Measurements from ENCODE around the gene GARS1. TPM values are rescaled to one million over a fixed set of nuclear protein-coding genes. Genes with fewer than 3 reads are reported as not detected.
"Not testable (repeated sequence)": the region's sequence is repeated elsewhere in the genome, so short reads cannot be mapped to it uniquely, and the experiment has no call there.

Gene GARS1
- total RNA-seq, 1 experiment from 2014 or later: 139 TPM

- Histone ChIP-seq H3K36me3 (no peaks in the 10 kb centered on the region), H3K4me1 (no peaks in the 10 kb centered on the region), H3K9me3 (replicated peaks) (no peaks in the 10 kb centered on the region), H3K27me3 (no peaks in the 10 kb centered on the region), H3K27ac (no peak overlapping the region), H3K4me3 (no peak overlapping the region)
- DNase-seq: peak in 1 of 2 experiments; percentile 23
Measured at GRCh38 chr7:30562498-30562897, 32.2 kb upstream of the GARS1 start.

DNA sequence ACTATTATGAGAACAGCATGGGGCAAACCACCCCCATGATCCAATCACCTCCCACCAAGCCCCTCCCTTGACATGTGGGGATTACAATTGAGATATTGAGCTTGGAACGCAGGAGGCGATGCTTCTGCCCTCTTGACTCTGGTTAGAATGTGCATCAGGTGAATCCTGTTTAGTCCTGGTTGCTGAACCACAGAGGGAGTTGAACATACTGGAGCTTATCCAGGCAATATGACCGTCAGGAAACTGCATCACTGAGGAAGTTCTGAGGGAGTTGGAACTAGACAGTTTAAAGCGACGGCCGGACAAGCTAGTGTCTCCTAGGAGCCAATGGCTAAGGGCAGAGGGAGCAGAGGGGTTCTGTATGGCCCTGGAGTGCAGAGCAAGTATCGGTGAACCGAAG is 31.8 kb upstream of the GARS1 start:
- H3K36me3 ChIP-seq: no peaks in the 10 kb centered on the region
- DNase-seq: no peak
- H3K4me1 ChIP-seq: no peaks in the 10 kb centered on the region
- H3K27ac ChIP-seq: no peak overlapping the region
- no peak overlapping the region for H3K4me3 ChIP-seq
- no peaks in the 10 kb centered on the region for H3K27me3 ChIP-seq
- no peaks in the 10 kb centered on the region for H3K9me3 ChIP-seq (replicated peaks)

GRCh38 chr7:30563326-30563942 is 31.2 kb upstream of the GARS1 start:
- no peak overlapping the region for H3K4me3 ChIP-seq
- no peaks in the 10 kb centered on the region for H3K27me3 ChIP-seq
- H3K36me3 ChIP-seq: no peaks in the 10 kb centered on the region
- H3K27ac ChIP-seq: no peak overlapping the region
- no peaks in the 10 kb centered on the region for H3K9me3 ChIP-seq (replicated peaks)
- H3K4me1 ChIP-seq: no peaks in the 10 kb centered on the region
- DNase-seq: no peak

DNA sequence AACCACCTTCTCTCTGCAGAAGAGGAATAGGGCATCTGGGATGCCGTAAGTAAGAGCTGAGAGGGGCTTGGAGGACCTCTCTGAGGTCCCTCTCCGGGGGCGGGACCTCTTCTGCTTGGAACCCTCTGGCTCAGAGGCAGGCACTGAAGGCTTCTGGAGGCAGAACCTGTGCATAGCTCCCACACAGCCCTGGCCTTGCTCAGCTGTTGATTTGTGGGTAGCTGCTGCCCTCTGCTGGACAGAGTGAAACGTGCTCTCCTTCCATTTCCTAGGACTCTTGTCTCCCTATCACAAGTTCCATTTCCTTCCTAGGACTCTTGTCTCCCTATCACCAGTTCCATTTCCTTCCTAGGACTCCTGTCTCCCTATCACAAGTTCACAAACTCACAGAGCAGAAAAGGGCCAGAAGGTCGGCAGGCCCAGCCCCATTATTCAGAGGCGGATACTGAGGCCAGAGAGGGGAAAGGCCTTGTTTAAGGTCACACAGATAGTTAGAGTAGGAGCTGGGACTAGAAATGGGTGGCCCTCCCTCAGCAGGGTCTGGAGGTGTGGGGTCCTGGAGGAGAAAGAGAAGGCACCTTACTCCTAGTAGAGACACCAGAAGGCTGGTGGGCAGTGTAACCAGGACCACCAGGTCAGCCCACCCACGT is 30.3 kb upstream of the GARS1 start:
- Histone ChIP-seq H3K4me3 (no peak overlapping the region), H3K36me3 (no peaks in the 10 kb centered on the region; the same call in 1 of the 2 replicates), H3K4me1 (no peaks in the 10 kb centered on the region), H3K9me3 (replicated peaks) (no peaks in the 10 kb centered on the region), H3K27me3 (no peaks in the 10 kb centered on the region), H3K27ac (no peak overlapping the region)
- peak; percentile 79 to 96 for DNase-seq

DNA sequence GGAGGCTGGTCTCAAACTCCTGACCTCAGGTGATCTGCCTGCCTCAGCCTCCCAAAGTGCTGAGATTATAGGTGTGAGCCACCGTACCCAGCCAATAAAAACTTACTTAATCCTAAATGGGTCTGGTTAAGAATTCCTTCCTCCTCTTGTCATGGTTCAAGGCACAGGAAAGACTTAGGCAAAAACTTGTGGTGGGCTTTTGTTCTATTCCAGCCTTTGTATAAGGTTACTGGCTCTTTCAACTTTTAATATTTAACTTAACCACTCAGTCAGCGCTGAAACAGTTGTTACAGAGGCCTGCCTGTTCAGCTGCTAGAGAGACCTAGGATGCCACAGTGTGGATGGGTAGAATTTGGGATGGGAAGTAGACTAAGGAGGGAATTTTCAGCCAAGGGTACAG is 28.1 kb upstream of the GARS1 start:
- no peak for DNase-seq
- Histone ChIP-seq H3K36me3 (peaks cover 5% of the 10 kb centered on the region; the same call in 1 of the 2 replicates), H3K27me3 (no peaks in the 10 kb centered on the region), H3K9me3 (replicated peaks) (no peaks in the 10 kb centered on the region), H3K27ac (no peak overlapping the region), H3K4me1 (no peaks in the 10 kb centered on the region), H3K4me3 (no peak overlapping the region)

- Histone ChIP-seq H3K27ac (no peak overlapping the region), H3K9me3 (replicated peaks) (no peaks in the 10 kb centered on the region), H3K4me3 (no peak overlapping the region), H3K4me1 (no peaks in the 10 kb centered on the region), H3K36me3 (peaks cover 5% of the 10 kb centered on the region; the same call in 1 of the 2 replicates), H3K27me3 (no peaks in the 10 kb centered on the region)
- no peak for DNase-seq
Measured at GRCh38 chr7:30567081-30567480, 27.6 kb upstream of the GARS1 start.

DNA sequence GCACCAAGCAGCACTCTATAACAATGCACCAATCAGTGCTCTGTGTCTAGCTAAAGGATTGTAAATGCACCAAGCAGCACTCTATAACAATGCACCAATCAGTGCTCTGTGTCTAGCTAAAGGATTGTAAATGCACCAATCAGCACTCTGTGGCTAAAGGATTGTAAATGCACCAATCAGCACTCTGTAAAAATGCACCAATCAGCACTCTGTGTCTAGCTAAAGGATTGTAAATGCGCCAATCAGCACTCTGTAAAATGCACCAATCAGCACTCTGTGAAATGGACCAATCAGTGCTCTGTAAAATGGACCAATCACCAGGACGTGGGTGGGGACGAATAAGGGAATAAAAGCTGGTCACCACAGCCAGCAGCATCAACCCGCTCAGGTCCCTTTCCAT is 24.4 kb upstream of the GARS1 start:
- not testable (repeated sequence) for H3K4me1 ChIP-seq, H3K27me3 ChIP-seq
- H3K36me3 ChIP-seq: peaks cover 20% of the 10 kb centered on the region

GRCh38 chr7:30572212-30572841 is 22.4 kb upstream of the GARS1 start:
- Histone ChIP-seq H3K9me3 (replicated peaks) (peaks cover 29% of the 10 kb centered on the region), H3K4me3 (no peak overlapping the region), H3K4me1 (no peaks in the 10 kb centered on the region), H3K27me3 (no peaks in the 10 kb centered on the region), H3K36me3 (peaks cover 30% of the 10 kb centered on the region), H3K27ac (no peak overlapping the region)
- DNase-seq: no peak

More for the DNA sequence above, 24.4 kb upstream of the GARS1 start:
- DNase-seq; H3K9me3 ChIP-seq (replicated peaks); H3K27ac ChIP-seq; H3K4me3 ChIP-seq: not testable (repeated sequence)

GRCh38 chr7:30575910-30576309 is 18.8 kb upstream of the GARS1 start:
- H3K27ac ChIP-seq: no peak overlapping the region
- peaks cover 46% of the 10 kb centered on the region for H3K36me3 ChIP-seq
- DNase-seq: peak in 1 of 2 experiments; percentile 17
- H3K4me1 ChIP-seq: no peaks in the 10 kb centered on the region
- no peak overlapping the region for H3K4me3 ChIP-seq
- no peaks in the 10 kb centered on the region for H3K27me3 ChIP-seq
- H3K9me3 ChIP-seq (replicated peaks): peaks cover 33% of the 10 kb centered on the region

GRCh38 chr7:30583181-30583580 is 11.5 kb upstream of the GARS1 start:
- Histone ChIP-seq H3K36me3 (peaks cover 27% of the 10 kb centered on the region), H3K27me3 (no peaks in the 10 kb centered on the region)

GRCh38 chr7:30584415-30584814 is 10.3 kb upstream of the GARS1 start:
- H3K4me3 ChIP-seq: no peak overlapping the region
- no peak for DNase-seq
- H3K27ac ChIP-seq: no peak overlapping the region
- H3K27me3 ChIP-seq: no peaks in the 10 kb centered on the region
- H3K36me3 ChIP-seq: peaks cover 18% of the 10 kb centered on the region
- no peaks in the 10 kb centered on the region for H3K4me1 ChIP-seq
- H3K9me3 ChIP-seq (replicated peaks): 0 out of 2 replicates have a peak, but pooled peaks cover 7% of the 10 kb centered on the region

More at GRCh38 chr7:30583181-30583580, 11.5 kb upstream of the GARS1 start:
- H3K4me3 ChIP-seq: no peak overlapping the region
- H3K9me3 ChIP-seq (replicated peaks): 0 out of 2 replicates have a peak, but pooled peaks cover 7% of the 10 kb centered on the region
- H3K4me1 ChIP-seq: no peaks in the 10 kb centered on the region
- no peak overlapping the region for H3K27ac ChIP-seq
- no peak for DNase-seq

GRCh38 chr7:30584965-30585364 is 9.7 kb upstream of the GARS1 start:
- H3K4me3 ChIP-seq: no peak overlapping the region
- H3K4me1 ChIP-seq: no peaks in the 10 kb centered on the region
- no peak for DNase-seq
- 0 out of 2 replicates have a peak, but pooled peaks cover 7% of the 10 kb centered on the region for H3K9me3 ChIP-seq (replicated peaks)
- peaks cover 18% of the 10 kb centered on the region for H3K36me3 ChIP-seq
- H3K27ac ChIP-seq: no peak overlapping the region
- H3K27me3 ChIP-seq: no peaks in the 10 kb centered on the region

DNA sequence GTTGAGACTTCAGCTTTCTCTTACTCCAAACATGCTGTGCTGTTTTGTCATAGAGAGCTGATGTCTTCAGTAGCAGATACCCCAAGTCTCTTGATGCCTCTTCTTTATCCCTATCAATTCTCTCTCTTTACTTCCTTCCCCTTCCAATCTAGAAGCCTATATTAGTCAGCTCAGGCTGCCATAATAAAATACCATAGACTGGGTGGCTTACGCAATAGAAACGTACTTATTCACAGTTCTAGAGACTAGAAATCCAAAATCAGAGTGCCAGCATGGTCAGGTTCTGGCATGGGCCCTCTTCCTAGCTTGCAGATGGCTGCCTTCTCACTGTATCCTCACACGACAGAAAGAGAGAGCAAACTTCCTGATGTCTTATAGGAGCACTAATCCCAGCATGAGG is 9.0 kb upstream of the GARS1 start:
- H3K27ac ChIP-seq: no peak overlapping the region
- DNase-seq: no peak
- H3K4me3 ChIP-seq: no peak overlapping the region
- H3K27me3 ChIP-seq: no peaks in the 10 kb centered on the region
- H3K9me3 ChIP-seq (replicated peaks): 0 out of 2 replicates have a peak, but pooled peaks cover 7% of the 10 kb centered on the region
- H3K4me1 ChIP-seq: no peaks in the 10 kb centered on the region
- peaks cover 15% of the 10 kb centered on the region for H3K36me3 ChIP-seq

DNA sequence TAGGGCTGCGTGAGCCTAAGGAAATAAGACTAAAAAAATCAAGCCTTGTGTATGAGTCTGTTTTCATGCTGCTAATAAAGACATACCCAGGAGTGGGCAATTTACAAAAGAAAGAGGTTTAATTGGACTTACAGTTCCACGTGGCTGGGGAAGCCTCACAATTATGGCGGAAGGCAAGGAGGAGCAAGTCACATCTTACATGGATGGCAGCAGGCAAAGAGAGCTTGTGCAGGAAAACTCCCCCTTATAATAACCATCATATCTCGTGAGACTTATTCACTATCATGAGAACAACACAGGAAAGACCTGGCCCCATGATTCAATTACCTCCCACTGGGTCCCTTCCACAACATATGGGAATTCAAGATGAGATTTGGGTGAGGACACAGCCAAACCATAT is 7.1 kb upstream of the GARS1 start:
- not testable (repeated sequence) for DNase-seq; H3K4me3 ChIP-seq; H3K36me3 ChIP-seq; H3K27me3 ChIP-seq; H3K27ac ChIP-seq; H3K4me1 ChIP-seq; H3K9me3 ChIP-seq (replicated peaks)

- no peaks in the 10 kb centered on the region for H3K4me1 ChIP-seq
- H3K27me3 ChIP-seq: no peaks in the 10 kb centered on the region
Measured at GRCh38 chr7:30589111-30589510, 5.6 kb upstream of the GARS1 start.

More at GRCh38 chr7:30589111-30589510, 5.6 kb upstream of the GARS1 start:
- Histone ChIP-seq H3K27ac (no peak overlapping the region), H3K36me3 (no peaks in the 10 kb centered on the region), H3K9me3 (replicated peaks) (0 out of 2 replicates have a peak, but pooled peaks cover 7% of the 10 kb centered on the region), H3K4me3 (no peak overlapping the region)
- no peak for DNase-seq
